Measurements from ENCODE around the gene DNAJC10.
"Not testable (repeated sequence)": the region's sequence is repeated elsewhere in the genome, so short reads cannot be mapped to it uniquely, and the experiment has no call there.

GRCh38 chr2:182768950-182769349, 52.9 kb downstream of the DNAJC10 start:
- TF ChIP-seq CTCF (IDR thresholded peaks at IDR 0.05 in 4 of 5, conservative IDR thresholded peaks at IDR 0.05 in 1 of 5); POLR2A (IDR thresholded peaks at IDR 0.05): not testable (repeated sequence)
